H9 (cell line): ENCODE data around the gene R3HDML. TPM values are rescaled to one million over a fixed set of nuclear protein-coding genes. Genes with fewer than 3 reads are reported as not detected.
"Not testable (repeated sequence)": the region's sequence is repeated elsewhere in the genome, so short reads cannot be mapped to it uniquely, and the experiment has no call there.

ENCODE experiments used
- DNase-seq: peaks from one replicate; pipeline ENCODE4 v3.0.0-alpha.2; 2017
- H2AFZ ChIP-seq: one replicate; pipeline ENCODE4 v1.6.1; 2013; ENCODE audit warnings: mild to moderate bottlenecking, low read length, control low read depth, moderate library complexity
- H2AK5ac ChIP-seq: 2 replicates; pipeline ENCODE4 v1.6.1; 2013; ENCODE audit warnings: low read length, control low read depth, mixed read lengths; ENCODE audit not compliant: insufficient read length
- H2BK120ac ChIP-seq: one replicate; pipeline ENCODE4 v1.6.1; 2013; ENCODE audit warnings: low read depth, mild to moderate bottlenecking, low read length, control low read depth, inconsistent platforms; ENCODE audit not compliant: poor library complexity, severe bottlenecking
- H2BK12ac ChIP-seq: 2 replicates; pipeline ENCODE4 v1.6.1; 2013; ENCODE audit warnings: low read length, control low read depth, mixed read lengths, low read depth; ENCODE audit not compliant: insufficient read length
- H2BK15ac ChIP-seq: 2 replicates; pipeline ENCODE4 v1.6.1; 2013; ENCODE audit warnings: low read depth, low read length, control low read depth
- H2BK20ac ChIP-seq: one replicate; pipeline ENCODE4 v1.6.1; 2013; ENCODE audit warnings: low read depth, mild to moderate bottlenecking, low read length, control low read depth, inconsistent platforms; ENCODE audit not compliant: poor library complexity, severe bottlenecking
- H2BK5ac ChIP-seq: 2 replicates; pipeline ENCODE4 v1.6.1; 2013; ENCODE audit warnings: low read length, control low read depth, mixed read lengths; ENCODE audit not compliant: insufficient read length
- H3K14ac ChIP-seq: 2 replicates; pipeline ENCODE4 v1.6.1; 2013; ENCODE audit warnings: low read length, control low read depth; ENCODE audit not compliant: insufficient read depth
- H3K18ac ChIP-seq: 2 replicates; pipeline ENCODE4 v1.6.1; 2013; ENCODE audit warnings: low read depth, mild to moderate bottlenecking, mixed read lengths, low read length, control low read depth; ENCODE audit not compliant: insufficient read length
- H3K23ac ChIP-seq: 2 replicates; pipeline ENCODE4 v1.6.1; 2013; ENCODE audit warnings: low read length, control low read depth, mixed read lengths, low read depth; ENCODE audit not compliant: insufficient read length
- H3K23me2 ChIP-seq: 2 replicates; pipeline ENCODE4 v1.6.1; 2013; ENCODE audit warnings: low read depth, mild to moderate bottlenecking, mixed read lengths, low read length, control low read depth; ENCODE audit not compliant: insufficient read length, poor library complexity, severe bottlenecking
- H3K27ac ChIP-seq: 2 replicates; pipeline ENCODE4 v1.5.1; 2013; ENCODE audit warnings: low read length, control low read depth, mixed read lengths, low read depth; ENCODE audit not compliant: insufficient read length
- H3K27me3 ChIP-seq: 2 replicates; pipeline ENCODE4 v1.6.1; 2013; ENCODE audit warnings: low read length, control low read depth, inconsistent platforms; ENCODE audit not compliant: insufficient read depth
- H3K4ac ChIP-seq: 2 replicates; pipeline ENCODE4 v1.6.1; 2013; ENCODE audit warnings: low read depth, mild to moderate bottlenecking, control low read depth, inconsistent platforms, low read length, moderate library complexity
- H3K4me1 ChIP-seq: 2 replicates; pipeline ENCODE4 v1.6.1; 2013; ENCODE audit warnings: low read length, control low read depth, inconsistent platforms; ENCODE audit not compliant: insufficient read depth
- H3K4me2 ChIP-seq: 2 replicates; pipeline ENCODE4 v1.6.1; 2013; ENCODE audit warnings: low read length, control low read depth, mixed read lengths; ENCODE audit not compliant: insufficient read length, insufficient read depth
- H3K56ac ChIP-seq: 2 replicates; pipeline ENCODE4 v1.6.1; 2013; ENCODE audit warnings: low read depth, mild to moderate bottlenecking, mixed read lengths, low read length, control low read depth; ENCODE audit not compliant: insufficient read length
- H3K79me1 ChIP-seq: 2 replicates; pipeline ENCODE4 v1.6.1; 2013; ENCODE audit warnings: low read depth, mild to moderate bottlenecking, moderate library complexity, low read length, control low read depth, inconsistent platforms; ENCODE audit not compliant: insufficient read depth, poor library complexity, severe bottlenecking
- H3K79me2 ChIP-seq: 2 replicates; pipeline ENCODE4 v1.6.1; 2013; ENCODE audit warnings: low read length, control low read depth, inconsistent platforms; ENCODE audit not compliant: insufficient read depth
- H3K9ac ChIP-seq: 2 replicates; pipeline ENCODE4 v1.6.1; 2013; ENCODE audit warnings: low read length, control low read depth, mixed read lengths; ENCODE audit not compliant: insufficient read length; ENCODE audit errors: extremely low read depth
- H3K9me3 ChIP-seq: one replicate; pipeline ENCODE4 v1.6.1; 2013; ENCODE audit warnings: low read depth, low read length, inconsistent platforms; ENCODE audit not compliant: control insufficient read depth
- H3T11ph ChIP-seq: one replicate; pipeline ENCODE4 v1.6.1; 2013; ENCODE audit warnings: mild to moderate bottlenecking, low read length, control low read depth, inconsistent platforms
- H4K20me1 ChIP-seq: one replicate; pipeline ENCODE4 v1.6.1; 2013; ENCODE audit not compliant: control insufficient read depth, insufficient read length, insufficient read depth
- H4K5ac ChIP-seq: 2 replicates; pipeline ENCODE4 v1.6.1; 2013; ENCODE audit warnings: low read depth, mild to moderate bottlenecking, mixed read lengths, low read length, control low read depth; ENCODE audit not compliant: insufficient read length
- H4K8ac ChIP-seq: replicated peaks from 2 replicates; pipeline ENCODE4 v1.6.1; 2013; ENCODE audit warnings: low read length, control low read depth, mixed read lengths, low read depth; ENCODE audit not compliant: insufficient read length
- H4K91ac ChIP-seq: 2 replicates; pipeline ENCODE4 v1.6.1; 2013; ENCODE audit warnings: low read depth, mild to moderate bottlenecking, moderate library complexity, mixed read lengths, low read length, control low read depth; ENCODE audit not compliant: insufficient read length
- H3K27ac Mint-ChIP-seq, 3 experiments: 2 replicates in 2 of 3; 3 replicates in 1 of 3; pipeline ENCODE4 v1.8.0; 2020 to 2021; ENCODE audit warnings: mixed read lengths in 3 of 3, mild to moderate bottlenecking in 1 of 3, moderate library complexity in 1 of 3
- H3K27me3 Mint-ChIP-seq: 2 replicates; pipeline ENCODE4 v1.8.0; 2021; ENCODE audit warnings: low read depth, mild to moderate bottlenecking, moderate library complexity, mixed read lengths
- H3K36me3 Mint-ChIP-seq, 3 experiments: 2 replicates in 2 of 3; 3 replicates in 1 of 3; pipeline ENCODE4 v1.8.0; 2020 to 2021; ENCODE audit warnings: low read depth in 3 of 3, mixed read lengths in 3 of 3; ENCODE audit not compliant: insufficient read depth in 1 of 3
- H3K4me1 Mint-ChIP-seq, 2 experiments: 2 replicates each; pipeline ENCODE4 v1.8.0; 2020; ENCODE audit warnings: mixed read lengths in 2 of 2
- H3K4me3 Mint-ChIP-seq, 2 experiments: 2 replicates in 1 of 2; 3 replicates in 1 of 2; pipeline ENCODE4 v1.8.0; 2020 to 2021; ENCODE audit warnings: mild to moderate bottlenecking in 2 of 2, mixed read lengths in 2 of 2, moderate library complexity in 1 of 2
- H3K9me3 Mint-ChIP-seq, 2 experiments: 2 replicates in 1 of 2; 3 replicates in 1 of 2; pipeline ENCODE4 v1.8.0; 2020; ENCODE audit warnings: mild to moderate bottlenecking in 2 of 2, mixed read lengths in 2 of 2, moderate library complexity in 1 of 2
- WGBS: extraction: QIAGEN DNeasy Blood & Tissue Kit; methylation state at CpG from one replicate; pipeline ENCODE4 v1.1.7; 2013; ENCODE audit warnings: missing lambda C conversion rate, low lambda C conversion rate, mixed read lengths; ENCODE audit not compliant: insufficient read length; ENCODE audit errors: extremely low coverage; 5-methylcytosine and 5-hydroxymethylcytosine counted together
- total RNA-seq: library from RNA; stranded (reverse); gene quantifications from 2 replicates; pipeline ENCODE4 v1.2.1, GENCODE V29; 2021
- TF ChIP-seq, protein P1 (sequence below): fragments of 200-600 bp; sonication (generic); conservative IDR thresholded peaks from 3 replicates; pipeline ENCODE4 v1.8.0; 2021; ENCODE audit warnings: antibody characterized with exemption, mild to moderate bottlenecking

Gene R3HDML
- total RNA-seq, 1 experiment from 2014 or later = not detected

GRCh38 chr20:44326391-44327159 lies 10.3 kb upstream of the R3HDML start:
- Mint-ChIP-seq H3K4me3 (no peak overlapping the region), H3K36me3 (peaks cover 0 to 2% (median 0%) of the 10 kb centered on the region in 3 experiments; a peak in 1 of 7 replicates), H3K27ac (no peak overlapping the region), H3K27me3 (peaks cover 2% of the 10 kb centered on the region), H3K9me3 (peaks cover 2 to 3% of the 10 kb centered on the region in 2 experiments; a peak in 4 of 5 replicates), H3K4me1 (peaks cover 12 to 13% of the 10 kb centered on the region in 2 experiments)
- TF ChIP-seq, protein P1, sequence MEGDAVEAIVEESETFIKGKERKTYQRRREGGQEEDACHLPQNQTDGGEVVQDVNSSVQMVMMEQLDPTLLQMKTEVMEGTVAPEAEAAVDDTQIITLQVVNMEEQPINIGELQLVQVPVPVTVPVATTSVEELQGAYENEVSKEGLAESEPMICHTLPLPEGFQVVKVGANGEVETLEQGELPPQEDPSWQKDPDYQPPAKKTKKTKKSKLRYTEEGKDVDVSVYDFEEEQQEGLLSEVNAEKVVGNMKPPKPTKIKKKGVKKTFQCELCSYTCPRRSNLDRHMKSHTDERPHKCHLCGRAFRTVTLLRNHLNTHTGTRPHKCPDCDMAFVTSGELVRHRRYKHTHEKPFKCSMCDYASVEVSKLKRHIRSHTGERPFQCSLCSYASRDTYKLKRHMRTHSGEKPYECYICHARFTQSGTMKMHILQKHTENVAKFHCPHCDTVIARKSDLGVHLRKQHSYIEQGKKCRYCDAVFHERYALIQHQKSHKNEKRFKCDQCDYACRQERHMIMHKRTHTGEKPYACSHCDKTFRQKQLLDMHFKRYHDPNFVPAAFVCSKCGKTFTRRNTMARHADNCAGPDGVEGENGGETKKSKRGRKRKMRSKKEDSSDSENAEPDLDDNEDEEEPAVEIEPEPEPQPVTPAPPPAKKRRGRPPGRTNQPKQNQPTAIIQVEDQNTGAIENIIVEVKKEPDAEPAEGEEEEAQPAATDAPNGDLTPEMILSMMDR = no peak
- Histone ChIP-seq H3K18ac (peak overlapping the region; percentile 31), H3K27me3 (no peaks in the 10 kb centered on the region), H2AK5ac (no peak overlapping the region), H2BK15ac (no peak overlapping the region), H4K5ac (no peak overlapping the region), H3K4me1 (no peaks in the 10 kb centered on the region; the same call in 1 of the 2 replicates), H3K79me1 (no peaks in the 10 kb centered on the region), H2BK20ac (no peak overlapping the region), H3K14ac (no peak overlapping the region), H2BK5ac (no peak overlapping the region), H3K56ac (no peak overlapping the region), H3K27ac (no peak overlapping the region), H2AFZ (no peak overlapping the region), H4K91ac (no peak overlapping the region), H3K9me3 (no peaks in the 10 kb centered on the region), H3K4me2 (peak overlapping the region; percentile 38), H4K20me1 (no peaks in the 10 kb centered on the region), H2BK12ac (no peak overlapping the region), H3T11ph (no peak overlapping the region), H3K23ac (no peak overlapping the region), H3K9ac (no peak overlapping the region), H2BK120ac (no peak overlapping the region), H3K23me2 (no peaks in the 10 kb centered on the region), H4K8ac (no peak overlapping the region), H3K4ac (no peak overlapping the region), H3K79me2 (no peaks in the 10 kb centered on the region)
- peak; percentile 66 for DNase-seq
- WGBS = no CpG with 5 or more reads among the region's 50 CpGs

GRCh38 chr20:44327748-44328147 lies 9.1 kb upstream of the R3HDML start:
- not testable (repeated sequence) for H3K14ac ChIP-seq, H2BK15ac ChIP-seq, H3K36me3 Mint-ChIP-seq, H2BK120ac ChIP-seq, H3K9me3 ChIP-seq, H2BK5ac ChIP-seq, H3K9me3 Mint-ChIP-seq, H3K9ac ChIP-seq, H2BK12ac ChIP-seq, H3K23ac ChIP-seq, H4K20me1 ChIP-seq, H2AK5ac ChIP-seq, H3K4me1 ChIP-seq, H3K23me2 ChIP-seq, H3T11ph ChIP-seq, H3K56ac ChIP-seq, H2BK20ac ChIP-seq, H4K91ac ChIP-seq, H2AFZ ChIP-seq, H3K4me3 Mint-ChIP-seq, H3K79me2 ChIP-seq, H3K27ac Mint-ChIP-seq, H3K18ac ChIP-seq, H4K8ac ChIP-seq, DNase-seq, H3K79me1 ChIP-seq, H4K5ac ChIP-seq, H3K27ac ChIP-seq, H3K27me3 Mint-ChIP-seq, H3K27me3 ChIP-seq, H3K4me2 ChIP-seq, H3K4ac ChIP-seq
- peaks cover 12 to 13% of the 10 kb centered on the region in 2 experiments for H3K4me1 Mint-ChIP-seq
- WGBS = no CpG with 5 or more reads among the region's 7 CpGs
